ENCODE measurements around the gene DNM3.

DNA sequence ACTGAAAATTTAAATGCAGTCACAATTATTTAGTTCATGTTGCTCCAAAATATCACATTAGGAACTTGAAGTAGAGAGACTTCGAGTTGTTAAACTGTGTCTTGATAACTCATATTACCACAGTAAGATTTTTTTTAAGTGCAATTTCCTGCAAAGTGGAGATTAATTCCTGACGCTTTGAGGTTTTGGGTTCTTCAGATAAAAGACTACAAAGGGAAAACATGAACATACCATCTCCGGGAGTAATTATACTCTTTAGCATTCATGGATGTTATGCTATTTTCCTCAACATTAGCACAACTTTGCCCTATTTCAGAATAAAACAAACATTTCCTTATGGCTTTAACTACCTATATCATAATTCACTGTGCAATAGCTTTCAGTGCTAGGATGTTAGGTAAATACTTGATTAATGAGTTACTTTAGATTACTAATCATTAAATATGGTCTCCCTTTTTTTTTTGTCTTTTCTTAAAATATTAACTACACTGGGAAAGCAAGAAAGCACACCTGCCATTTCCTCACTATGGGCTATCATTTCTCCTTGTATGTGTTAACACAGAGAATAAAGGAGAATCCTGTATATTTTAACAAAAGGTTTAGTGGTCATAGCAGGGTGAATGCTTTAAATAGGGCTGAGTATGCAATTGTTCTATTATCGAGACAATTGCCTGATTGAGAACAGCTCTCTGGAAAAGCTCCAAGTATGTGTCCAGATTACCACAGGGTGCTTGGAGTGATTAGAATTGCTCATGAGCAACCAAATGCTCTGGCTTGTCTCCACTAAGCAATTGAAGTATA lies 326.7 kb downstream of the DNM3 start:
- TF ChIP-seq, protein P1, sequence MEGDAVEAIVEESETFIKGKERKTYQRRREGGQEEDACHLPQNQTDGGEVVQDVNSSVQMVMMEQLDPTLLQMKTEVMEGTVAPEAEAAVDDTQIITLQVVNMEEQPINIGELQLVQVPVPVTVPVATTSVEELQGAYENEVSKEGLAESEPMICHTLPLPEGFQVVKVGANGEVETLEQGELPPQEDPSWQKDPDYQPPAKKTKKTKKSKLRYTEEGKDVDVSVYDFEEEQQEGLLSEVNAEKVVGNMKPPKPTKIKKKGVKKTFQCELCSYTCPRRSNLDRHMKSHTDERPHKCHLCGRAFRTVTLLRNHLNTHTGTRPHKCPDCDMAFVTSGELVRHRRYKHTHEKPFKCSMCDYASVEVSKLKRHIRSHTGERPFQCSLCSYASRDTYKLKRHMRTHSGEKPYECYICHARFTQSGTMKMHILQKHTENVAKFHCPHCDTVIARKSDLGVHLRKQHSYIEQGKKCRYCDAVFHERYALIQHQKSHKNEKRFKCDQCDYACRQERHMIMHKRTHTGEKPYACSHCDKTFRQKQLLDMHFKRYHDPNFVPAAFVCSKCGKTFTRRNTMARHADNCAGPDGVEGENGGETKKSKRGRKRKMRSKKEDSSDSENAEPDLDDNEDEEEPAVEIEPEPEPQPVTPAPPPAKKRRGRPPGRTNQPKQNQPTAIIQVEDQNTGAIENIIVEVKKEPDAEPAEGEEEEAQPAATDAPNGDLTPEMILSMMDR (IDR thresholded peaks at IDR 0.05) = no peak
- TF ChIP-seq POLR2A (IDR thresholded peaks at IDR 0.05) = no peak
